AG10803 (cell line): ENCODE measurements around the gene LPAR1.
A peak's percentile ranks its signal among the peaks of the same experiment; 100 is the strongest.

Source experiments
- DNase-seq: peaks from one replicate; pipeline ENCODE4 v3.0.0; 2010; ENCODE audit warnings: low read depth
- H3K4me3 ChIP-seq: 2 replicates; pipeline ENCODE4 v1.5.1; 2011; ENCODE audit warnings: mild to moderate bottlenecking, low read length, control low read depth
- TF ChIP-seq, protein P1 (sequence below): conservative IDR thresholded peaks from 2 replicates; pipeline ENCODE4 v1.5.1; 2011; ENCODE audit warnings: mild to moderate bottlenecking, low read length, control low read depth, inconsistent platforms

Gene LPAR1

DNA sequence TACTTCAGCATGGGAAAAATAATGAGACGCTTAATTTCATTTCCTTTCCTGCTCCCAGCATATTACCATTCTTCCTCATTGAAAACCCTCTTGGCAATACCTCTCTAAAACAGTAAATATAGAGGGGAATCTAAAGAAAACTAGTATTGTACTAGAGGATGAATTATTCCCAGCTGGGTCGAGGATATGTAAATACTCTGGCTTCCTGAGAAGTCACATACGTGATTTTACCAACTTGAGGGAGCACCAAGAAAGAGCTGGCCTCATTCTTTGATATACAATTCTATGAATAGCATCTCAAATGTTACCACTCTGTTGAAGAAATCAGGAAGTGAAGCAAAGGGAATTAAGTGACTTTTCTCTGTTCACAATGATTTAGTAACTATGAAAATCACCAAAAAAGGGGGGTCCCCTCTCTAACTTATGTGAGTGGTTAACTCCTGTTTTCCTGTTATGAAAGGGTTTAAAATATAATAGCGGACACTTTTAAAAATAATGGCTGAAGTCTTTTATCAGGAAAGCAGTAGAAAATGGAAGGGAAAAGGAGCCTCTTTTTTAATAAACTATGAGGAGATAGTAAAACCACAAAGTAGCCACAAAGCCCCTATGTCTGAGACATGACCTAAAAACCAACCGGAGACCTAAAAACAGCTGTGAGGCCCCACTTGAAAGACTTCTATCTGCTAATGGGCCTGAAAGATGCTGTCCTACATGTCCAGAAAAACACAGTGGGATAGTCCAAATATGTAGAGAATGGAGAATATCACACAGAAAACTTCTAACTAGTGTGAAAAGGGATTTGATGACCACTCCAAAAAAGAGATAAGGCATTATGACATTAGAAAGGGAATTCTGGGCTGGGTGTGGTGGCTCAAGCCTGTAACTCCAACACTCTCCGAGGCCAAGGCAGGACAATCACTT lies 42.6 kb downstream of the LPAR1 start:
- peak; percentile 43 for DNase-seq
- H3K4me3 ChIP-seq: no peak overlapping the region
- TF ChIP-seq, protein P1, sequence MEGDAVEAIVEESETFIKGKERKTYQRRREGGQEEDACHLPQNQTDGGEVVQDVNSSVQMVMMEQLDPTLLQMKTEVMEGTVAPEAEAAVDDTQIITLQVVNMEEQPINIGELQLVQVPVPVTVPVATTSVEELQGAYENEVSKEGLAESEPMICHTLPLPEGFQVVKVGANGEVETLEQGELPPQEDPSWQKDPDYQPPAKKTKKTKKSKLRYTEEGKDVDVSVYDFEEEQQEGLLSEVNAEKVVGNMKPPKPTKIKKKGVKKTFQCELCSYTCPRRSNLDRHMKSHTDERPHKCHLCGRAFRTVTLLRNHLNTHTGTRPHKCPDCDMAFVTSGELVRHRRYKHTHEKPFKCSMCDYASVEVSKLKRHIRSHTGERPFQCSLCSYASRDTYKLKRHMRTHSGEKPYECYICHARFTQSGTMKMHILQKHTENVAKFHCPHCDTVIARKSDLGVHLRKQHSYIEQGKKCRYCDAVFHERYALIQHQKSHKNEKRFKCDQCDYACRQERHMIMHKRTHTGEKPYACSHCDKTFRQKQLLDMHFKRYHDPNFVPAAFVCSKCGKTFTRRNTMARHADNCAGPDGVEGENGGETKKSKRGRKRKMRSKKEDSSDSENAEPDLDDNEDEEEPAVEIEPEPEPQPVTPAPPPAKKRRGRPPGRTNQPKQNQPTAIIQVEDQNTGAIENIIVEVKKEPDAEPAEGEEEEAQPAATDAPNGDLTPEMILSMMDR: no peak

GRCh38 chr9:110994771-110995241 lies 43.5 kb downstream of the LPAR1 start:
- peak; percentile 85 for DNase-seq
- TF ChIP-seq, protein P1: no peak
- no peak overlapping the region for H3K4me3 ChIP-seq

DNA sequence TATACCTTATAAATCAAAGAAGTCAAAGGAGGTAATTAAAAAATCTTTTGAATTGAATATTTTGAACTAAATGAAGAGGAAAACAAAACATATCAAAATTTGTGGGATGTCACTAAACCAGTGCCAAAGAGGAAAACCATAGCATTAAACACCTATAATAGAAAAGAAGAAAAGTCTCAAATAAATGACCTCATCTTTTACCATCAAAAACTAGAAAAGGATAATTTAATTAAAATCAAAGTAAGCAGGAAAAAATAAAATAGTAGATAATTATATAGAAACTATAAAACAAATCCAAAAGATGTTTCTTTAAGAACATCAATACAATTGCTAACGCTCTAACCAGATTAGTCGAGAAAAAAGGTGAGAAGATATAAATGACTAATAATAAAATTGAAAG lies 47.8 kb downstream of the LPAR1 start:
- no peak for DNase-seq
- TF ChIP-seq, protein P1: no peak
- no peak overlapping the region for H3K4me3 ChIP-seq

- TF ChIP-seq, protein P1: no peak
- H3K4me3 ChIP-seq: no peak overlapping the region
- peak; percentile 36 for DNase-seq
These were observed 51.7 kb downstream of the LPAR1 start for GRCh38 chr9:110986529-110986928.

GRCh38 chr9:110984890-110985437 lies 53.3 kb downstream of the LPAR1 start:
- TF ChIP-seq, protein P1: no peak
- DNase-seq: no peak
- H3K4me3 ChIP-seq: no peak overlapping the region

DNA sequence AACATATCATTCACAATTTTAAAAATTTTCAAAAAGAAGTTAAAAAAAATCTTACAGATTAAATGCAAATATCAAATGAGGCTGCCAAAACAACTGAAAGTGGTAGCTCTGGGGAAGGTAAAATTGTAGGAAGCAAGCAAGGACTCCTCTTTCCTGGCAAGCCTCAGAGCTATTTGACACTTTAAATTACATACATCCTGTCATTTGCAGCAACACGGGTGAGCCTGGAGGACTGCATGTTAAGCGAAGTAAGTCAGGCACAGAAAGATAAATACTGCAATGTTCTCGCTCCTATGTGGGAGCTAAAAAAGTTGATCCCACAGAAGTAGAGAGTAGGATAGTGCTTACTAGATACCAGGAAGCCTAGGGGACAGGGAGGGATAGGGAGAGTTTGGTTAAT lies 58.0 kb downstream of the LPAR1 start:
- H3K4me3 ChIP-seq: no peak overlapping the region
- TF ChIP-seq, protein P1: no peak
- DNase-seq: no peak

GRCh38 chr9:110979636-110980035 lies 58.6 kb downstream of the LPAR1 start:
- H3K4me3 ChIP-seq: no peak overlapping the region
- TF ChIP-seq, protein P1: no peak
- no peak for DNase-seq
